HepG2 (cell line): Measurements from ENCODE around the gene CLMP.

Source experiments
- PBX3 ChIP-seq: sonication (generic); formaldehyde crosslinking; IDR thresholded peaks from 2 replicates; pipeline ENCODE4 v1.8.1; 2023; ENCODE audit warnings: missing genetic modification reagents, inconsistent platforms, borderline replicate concordance
- ZNF691 ChIP-seq: sonication (generic); formaldehyde crosslinking; IDR thresholded peaks from 2 replicates; pipeline ENCODE4 v1.4.0; 2020; ENCODE audit warnings: missing genetic modification reagents, low read depth, mild to moderate bottlenecking, borderline replicate concordance
- ZSCAN25 ChIP-seq: sonication (generic); formaldehyde crosslinking; IDR thresholded peaks from 2 replicates; pipeline ENCODE4 v1.8.0; 2022; ENCODE audit warnings: mild to moderate bottlenecking, missing genetic modification reagents

GRCh38 chr11:123180166-123180565 is 14.9 kb downstream of the CLMP start:
- TF ChIP-seq ZNF691 (no peak), ZSCAN25 (CRISPR knock-in tag) (no peak), PBX3 (CRISPR knock-in tag) (no peak)
